ENCODE data around the gene ZFHX3.

ZFHX3 gene

DNA sequence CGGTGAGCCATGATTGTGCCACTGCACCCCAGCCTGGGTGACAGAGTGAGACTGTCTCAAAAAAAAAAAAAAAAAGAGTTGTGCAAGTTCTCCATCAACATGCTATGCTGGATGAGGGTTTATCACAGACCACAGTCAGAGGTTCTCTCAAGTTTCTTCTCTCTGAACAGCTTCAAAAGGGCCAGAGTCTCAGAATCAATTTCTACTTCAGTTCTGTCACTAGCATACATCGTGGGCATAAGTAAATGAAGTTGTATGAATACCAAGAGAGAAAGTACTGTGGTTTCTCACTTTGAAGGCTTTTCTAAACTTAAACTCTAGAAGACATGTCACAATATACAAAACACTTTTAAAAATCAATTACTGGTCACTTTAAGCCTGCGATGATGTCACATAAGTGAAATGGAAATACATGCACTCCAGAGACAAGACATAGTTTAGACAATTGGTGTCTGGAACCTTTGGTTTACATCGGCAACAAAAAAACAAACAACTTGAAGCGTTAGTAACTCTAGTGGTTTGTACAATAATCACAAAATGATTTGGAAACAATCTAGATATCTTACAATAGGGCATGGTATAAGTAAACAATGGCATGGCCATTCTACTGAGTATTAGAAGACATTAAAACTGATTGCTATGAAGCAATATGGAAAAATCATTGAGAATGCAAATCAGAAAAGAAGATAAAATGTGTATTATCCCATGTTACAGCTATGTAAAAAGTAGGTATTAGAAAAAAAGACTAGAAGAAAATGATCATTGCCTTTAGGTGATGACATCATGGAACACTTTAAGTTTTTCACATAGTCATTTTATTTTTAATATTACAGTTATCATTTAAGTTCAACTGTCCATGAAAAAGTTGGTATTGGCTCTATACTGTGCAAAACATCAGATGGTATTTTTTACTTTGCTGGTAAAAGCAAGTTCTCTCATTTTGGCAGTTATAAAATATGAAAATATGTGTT is 232.3 kb downstream of the ZFHX3 start:
- in situ Hi-C loops (cut with HindIII; ENCODE audit: low pct_ligation_motif_present, low pct_unique_long_range_greater_than_20kb, low sequenced_read_pairs), result no loop called here
- no peak for DNase-seq

DNA sequence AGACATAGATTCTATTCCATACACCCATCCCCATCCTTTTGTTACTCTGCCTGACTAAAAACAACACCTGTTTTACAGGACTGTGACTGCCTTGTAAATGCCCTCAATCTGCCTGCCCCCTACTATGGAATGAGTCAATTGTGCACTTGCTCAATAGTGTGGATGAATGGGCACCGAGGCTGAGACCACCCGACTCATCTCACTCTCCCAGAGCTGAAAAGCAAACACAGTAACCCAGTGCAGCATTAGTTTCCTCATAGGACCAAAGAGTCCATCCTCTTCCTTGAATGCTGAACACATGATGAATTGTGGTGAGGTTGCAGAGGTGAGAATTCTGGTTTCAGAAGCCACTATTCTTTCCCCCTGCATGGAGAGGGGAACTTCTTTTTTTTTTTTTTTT is 233.7 kb downstream of the ZFHX3 start:
- in situ Hi-C loops (cut with HindIII; ENCODE audit: low pct_ligation_motif_present, low pct_unique_long_range_greater_than_20kb, low sequenced_read_pairs), result no loop called here
- DNase-seq, result no peak

DNA sequence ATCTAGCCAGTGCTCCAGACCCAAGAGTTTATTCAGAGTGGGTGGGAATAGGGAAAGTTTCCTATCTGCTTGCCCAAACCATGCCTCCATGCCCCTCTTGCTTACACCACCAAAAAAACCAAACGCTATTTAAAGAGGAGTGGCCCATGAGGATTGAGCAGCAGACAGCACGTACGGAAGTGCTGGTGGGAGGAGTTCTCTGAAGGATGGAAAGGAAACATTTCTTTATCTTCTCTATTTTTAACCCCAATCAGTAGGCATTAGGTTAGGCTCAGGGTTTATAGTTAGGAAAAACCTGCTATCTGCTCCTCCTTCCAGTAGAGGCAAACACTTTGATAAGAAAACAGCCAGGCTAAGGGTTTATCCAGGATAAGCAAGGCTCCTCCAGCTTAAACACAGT is 235.3 kb downstream of the ZFHX3 start:
- in situ Hi-C loops (cut with HindIII; ENCODE audit: low pct_ligation_motif_present, low pct_unique_long_range_greater_than_20kb, low sequenced_read_pairs), result no loop called here
- no peak for DNase-seq

DNA sequence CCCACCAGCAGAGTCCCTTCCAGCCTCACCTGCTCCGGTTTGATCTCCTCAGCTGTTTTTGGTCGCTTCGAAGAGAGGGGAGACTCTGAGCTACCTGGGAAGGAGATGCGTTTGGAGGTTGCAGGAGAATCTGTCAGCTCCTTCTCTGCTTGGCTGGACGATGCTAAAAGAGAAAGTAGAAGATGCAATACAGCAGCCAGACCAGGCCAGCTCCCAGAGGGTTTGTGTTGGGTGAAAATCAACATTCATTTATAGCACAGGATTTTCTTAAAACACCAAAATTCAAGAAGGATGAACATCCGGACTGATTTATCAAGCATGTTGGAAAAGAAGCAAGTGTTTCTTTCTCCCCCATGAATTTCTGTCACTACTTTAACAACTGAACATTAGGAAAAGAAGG is 236.1 kb downstream of the ZFHX3 start:
- in situ Hi-C loops (cut with HindIII; ENCODE audit: low pct_ligation_motif_present, low pct_unique_long_range_greater_than_20kb, low sequenced_read_pairs), result no loop called here

DNA sequence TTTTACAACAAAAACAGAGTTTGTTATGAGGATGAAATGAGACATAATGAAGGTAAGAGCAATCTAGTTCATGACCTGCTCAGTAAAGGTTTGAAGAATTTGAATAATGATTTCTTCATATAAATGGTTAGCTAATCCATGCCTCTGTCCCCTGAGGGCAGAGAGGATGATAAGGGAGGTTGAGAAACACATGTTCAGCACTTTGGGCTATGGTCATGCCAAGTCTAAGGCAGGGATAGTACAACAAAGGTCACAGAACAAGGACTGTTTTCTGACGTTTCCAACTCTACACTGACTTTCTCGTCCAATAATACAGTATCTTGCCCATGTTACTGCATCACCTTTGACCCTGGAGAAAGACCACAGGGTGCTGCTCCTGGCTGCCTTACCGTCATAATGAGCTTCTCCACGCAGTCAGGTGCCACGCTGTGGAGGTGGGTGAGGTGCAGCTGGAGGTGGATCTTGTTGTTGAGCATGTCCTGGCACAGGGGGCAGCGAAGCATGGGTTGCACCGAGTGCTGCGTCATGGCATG is 236.7 kb downstream of the ZFHX3 start:
- DNase-seq, result no peak
- in situ Hi-C loops (cut with HindIII; ENCODE audit: low pct_ligation_motif_present, low pct_unique_long_range_greater_than_20kb, low sequenced_read_pairs), result no loop called here

More for the DNA sequence above, 236.1 kb downstream of the ZFHX3 start:
- DNase-seq, result no peak

DNA sequence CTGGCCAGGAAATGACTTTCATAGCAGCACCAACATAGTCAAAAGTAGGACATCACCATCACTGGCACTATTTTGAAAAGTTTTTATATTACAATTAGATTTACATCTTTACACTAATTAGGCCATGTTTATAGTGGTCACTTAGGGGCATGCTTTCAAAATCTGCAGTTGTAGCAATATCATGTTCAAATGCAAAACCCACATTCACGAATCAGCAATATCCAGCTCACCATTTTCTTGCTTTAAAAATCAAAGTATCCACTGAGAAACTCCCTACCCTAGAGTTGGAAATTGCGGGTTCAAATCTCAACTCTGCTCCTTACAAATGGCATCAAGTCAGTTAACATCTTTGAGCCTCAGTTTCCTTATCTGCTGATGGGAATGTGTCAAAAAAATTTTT is 237.4 kb downstream of the ZFHX3 start:
- DNase-seq, result no peak
- in situ Hi-C loops (cut with HindIII; ENCODE audit: low pct_ligation_motif_present, low pct_unique_long_range_greater_than_20kb, low sequenced_read_pairs), result no loop called here

DNA sequence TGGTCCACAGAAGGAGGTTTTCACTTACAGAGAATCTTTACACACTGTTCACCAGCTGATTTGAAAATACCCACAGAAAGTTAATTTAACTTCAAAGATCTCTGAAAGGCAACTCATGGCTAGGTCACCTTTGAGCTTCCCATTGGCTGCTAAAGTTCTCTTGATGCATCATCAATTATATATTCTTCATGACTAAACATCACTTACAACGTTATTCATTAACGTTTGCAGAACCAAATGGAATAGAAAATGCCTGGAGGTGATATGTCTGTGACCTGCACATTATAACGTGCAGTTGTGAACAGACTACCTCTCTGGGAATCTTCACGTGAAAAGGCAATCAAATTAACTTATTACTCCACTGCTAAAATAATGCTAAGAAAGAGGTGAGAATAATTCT is 238.5 kb downstream of the ZFHX3 start:
- in situ Hi-C loops (cut with HindIII; ENCODE audit: low pct_ligation_motif_present, low pct_unique_long_range_greater_than_20kb, low sequenced_read_pairs), result no loop called here
- DNase-seq, result peak; percentile 30

DNA sequence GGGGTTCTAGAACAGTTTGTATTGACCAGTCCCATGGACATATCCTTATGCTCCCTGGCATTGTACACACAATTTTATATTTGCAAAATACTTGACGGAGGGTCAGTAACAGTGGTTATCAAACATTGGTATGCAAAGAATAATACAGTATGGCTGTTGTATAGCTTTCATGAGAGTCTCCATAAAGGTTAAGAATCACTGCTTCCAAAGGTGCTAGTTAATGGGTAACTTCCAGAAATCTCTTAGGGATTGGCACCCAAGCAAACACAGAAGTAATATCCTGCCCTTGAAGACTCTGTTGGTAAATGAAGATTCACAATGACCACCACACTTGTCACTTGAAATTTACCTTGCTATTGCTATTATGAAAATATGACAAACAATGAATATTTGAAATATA is 239.2 kb downstream of the ZFHX3 start:
- in situ Hi-C loops (cut with HindIII; ENCODE audit: low pct_ligation_motif_present, low pct_unique_long_range_greater_than_20kb, low sequenced_read_pairs), result no loop called here
- no peak for DNase-seq

DNA sequence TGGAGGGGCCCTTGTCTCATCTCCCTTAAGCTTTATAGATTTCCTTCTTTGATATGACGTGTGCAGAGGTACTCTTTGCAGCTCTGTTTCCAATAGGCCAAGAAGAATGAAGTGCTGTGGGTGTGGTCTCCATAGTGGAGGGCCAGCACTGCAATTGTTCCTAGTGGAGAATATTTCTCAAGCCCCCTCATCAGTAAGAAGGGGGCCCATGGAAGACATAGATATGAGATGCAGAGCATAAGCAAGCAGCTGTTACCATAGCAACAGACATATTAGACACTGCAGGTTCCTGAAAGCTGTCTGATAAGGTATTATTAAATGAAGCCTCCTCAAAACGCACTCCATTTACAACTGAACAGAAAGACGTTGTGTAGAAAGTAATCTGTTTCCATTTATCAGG is 240.7 kb downstream of the ZFHX3 start:
- in situ Hi-C loops (cut with HindIII; ENCODE audit: low pct_ligation_motif_present, low pct_unique_long_range_greater_than_20kb, low sequenced_read_pairs), result no loop called here
- no peak for DNase-seq

DNA sequence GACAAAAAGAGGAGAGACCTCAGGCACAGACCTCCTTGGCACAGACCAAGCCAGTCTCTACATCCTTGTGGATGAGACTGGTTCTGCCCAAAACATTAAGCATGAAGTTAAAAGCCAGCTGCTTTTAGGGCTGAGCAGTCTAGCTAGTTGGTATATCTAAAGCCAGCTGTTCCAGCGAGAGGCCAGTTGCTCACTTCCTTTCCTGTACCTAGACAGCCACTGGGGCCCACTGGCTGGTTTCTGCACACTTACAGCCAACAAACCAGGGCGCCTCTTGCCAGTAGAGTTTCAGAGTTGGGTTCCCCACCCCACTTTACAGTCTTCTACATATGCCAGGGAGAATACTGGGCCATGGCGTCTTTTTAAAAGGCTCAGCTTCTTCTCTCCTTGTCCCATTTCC is 242.4 kb downstream of the ZFHX3 start:
- DNase-seq, result no peak
- in situ Hi-C loops (cut with HindIII; ENCODE audit: low pct_ligation_motif_present, low pct_unique_long_range_greater_than_20kb, low sequenced_read_pairs), result no loop called here

DNA sequence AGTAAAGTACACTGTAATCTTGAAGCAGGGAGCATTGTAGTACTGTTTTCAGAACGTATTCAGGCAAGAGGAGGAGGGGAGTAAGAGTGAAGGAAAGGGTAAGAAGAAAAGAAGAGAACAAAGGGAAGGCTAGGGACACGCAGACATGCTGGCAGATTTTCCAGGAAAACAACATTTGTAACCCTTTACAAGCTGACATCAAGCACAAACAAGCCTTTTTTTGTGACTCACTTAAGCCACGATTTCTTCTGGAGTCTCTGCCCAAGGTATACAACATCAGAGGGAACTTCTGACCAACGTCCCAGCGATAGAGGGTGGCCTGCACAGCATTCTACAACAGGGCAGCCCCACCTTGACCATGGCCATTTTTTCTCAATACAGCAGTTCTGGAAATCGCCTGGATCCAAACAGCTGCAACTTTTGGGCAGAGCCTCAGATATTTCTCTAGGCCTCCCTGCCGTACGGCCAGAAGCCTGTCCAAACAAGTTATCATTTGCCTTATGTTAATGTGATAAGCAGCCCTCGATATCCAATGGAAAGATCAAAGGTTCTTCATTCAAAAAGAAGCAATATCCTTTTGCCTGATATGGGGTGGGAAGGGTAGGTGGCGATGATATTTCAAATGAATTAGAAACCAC is 247.3 kb downstream of the ZFHX3 start:
- no peak for DNase-seq
- in situ Hi-C loops (cut with HindIII; ENCODE audit: low pct_ligation_motif_present, low pct_unique_long_range_greater_than_20kb, low sequenced_read_pairs), result no loop called here

DNA sequence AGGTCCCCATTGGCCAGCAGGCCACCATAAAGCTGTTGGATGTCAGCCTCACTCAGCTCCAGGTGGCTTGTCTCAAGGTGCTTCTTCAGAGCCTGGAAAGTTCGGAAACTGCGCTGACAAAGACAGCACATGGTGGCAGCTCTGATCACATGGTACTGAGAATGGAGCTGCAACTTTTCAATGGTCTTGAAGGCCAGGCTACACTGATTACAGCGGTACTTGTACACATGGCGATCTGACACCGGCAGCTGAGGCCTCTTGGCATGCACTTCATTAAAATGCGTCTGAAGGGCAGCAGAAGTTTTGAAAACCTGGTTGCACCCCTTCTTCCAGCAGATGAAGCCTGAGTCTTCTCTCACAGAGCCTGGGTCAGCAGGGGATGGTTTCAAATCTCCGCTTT is 249.7 kb downstream of the ZFHX3 start:
- no peak for DNase-seq
- in situ Hi-C loops (cut with HindIII; ENCODE audit: low pct_ligation_motif_present, low pct_unique_long_range_greater_than_20kb, low sequenced_read_pairs), result no loop called here

DNA sequence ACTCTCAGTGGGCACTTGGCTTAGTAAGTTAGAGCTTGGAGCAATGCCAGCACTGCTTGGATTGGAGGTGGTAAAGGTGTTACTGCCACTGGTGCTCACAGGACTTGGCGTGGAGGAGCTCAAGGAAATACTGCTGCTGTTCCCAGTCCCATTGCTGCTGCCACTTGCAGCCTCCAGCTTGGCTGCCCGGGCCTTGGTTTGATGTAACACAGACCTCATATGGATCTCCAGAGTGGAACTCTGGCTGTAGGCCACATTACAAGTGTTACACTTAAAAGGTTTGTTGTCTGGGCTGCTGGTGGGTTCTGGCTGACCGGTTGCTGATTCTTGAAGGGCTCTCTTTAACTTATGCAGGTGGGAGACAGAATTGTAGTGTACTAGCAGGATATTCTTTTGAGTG is 250.3 kb downstream of the ZFHX3 start:
- in situ Hi-C loops (cut with HindIII; ENCODE audit: low pct_ligation_motif_present, low pct_unique_long_range_greater_than_20kb, low sequenced_read_pairs), result no loop called here
- DNase-seq, result no peak

DNA sequence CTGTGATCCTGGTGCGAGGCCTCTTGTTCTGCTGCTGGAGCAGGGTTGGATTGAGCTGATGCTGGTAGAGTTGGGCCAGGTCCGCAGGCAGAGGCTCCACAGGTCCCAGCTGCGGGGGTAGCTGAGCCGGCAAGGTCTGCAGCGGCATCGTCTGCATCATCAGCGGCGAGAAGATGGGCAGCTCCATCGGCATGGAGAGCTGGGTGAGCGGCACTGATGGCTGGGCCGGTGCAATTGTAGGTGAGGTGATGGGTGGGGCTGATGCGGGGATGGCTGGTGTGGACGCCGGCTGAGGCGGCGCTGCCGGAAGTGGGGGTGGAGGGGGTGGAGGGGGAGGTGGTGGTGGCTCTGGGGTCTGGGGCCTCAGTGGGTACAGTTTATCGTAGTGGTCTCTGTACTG is 251.7 kb downstream of the ZFHX3 start:
- in situ Hi-C loops (cut with HindIII; ENCODE audit: low pct_ligation_motif_present, low pct_unique_long_range_greater_than_20kb, low sequenced_read_pairs), result no loop called here
- DNase-seq, result no peak

DNA sequence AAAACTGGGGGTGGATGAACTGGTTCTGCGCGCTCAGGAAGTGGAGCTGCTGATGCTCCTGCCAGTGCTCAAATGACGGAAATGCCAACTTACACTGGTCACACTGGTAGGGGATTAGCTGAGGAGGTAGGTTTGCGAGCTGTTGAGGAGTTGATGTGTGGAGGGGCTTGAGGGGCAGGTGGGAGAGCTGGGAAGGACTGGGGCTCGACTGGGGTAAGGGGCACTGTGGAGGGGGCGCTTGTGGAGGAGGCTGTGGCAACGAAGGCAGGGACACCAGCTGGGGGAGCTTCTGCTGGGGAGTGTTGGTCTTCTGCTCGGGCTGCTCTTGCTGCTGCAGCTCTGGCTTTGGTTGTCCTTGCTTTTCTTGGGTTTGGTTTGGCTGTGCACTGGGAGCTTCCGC is 252.9 kb downstream of the ZFHX3 start:
- in situ Hi-C loops (cut with HindIII; ENCODE audit: low pct_ligation_motif_present, low pct_unique_long_range_greater_than_20kb, low sequenced_read_pairs), result no loop called here
- no peak for DNase-seq

DNA sequence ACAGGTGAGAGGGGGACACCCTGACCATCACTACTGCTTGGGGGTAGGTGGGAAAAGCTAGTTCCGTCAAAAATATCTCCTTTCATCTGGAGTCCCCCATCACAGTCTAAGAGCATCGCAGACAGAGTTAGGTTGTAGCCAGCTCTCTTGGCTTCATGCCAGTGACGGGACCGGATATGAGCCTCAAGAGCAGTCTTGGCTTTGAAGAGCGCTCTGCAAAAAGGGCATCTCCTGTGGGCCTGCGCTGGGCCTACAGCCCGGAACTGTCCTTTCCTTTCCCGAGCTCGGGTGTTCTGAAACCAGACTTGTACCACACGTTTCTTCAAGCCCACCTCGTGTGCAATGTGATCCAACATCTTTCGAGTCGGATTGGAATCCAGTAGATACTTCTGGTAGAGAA is 253.6 kb downstream of the ZFHX3 start:
- DNase-seq, result no peak
- in situ Hi-C loops (cut with HindIII; ENCODE audit: low pct_ligation_motif_present, low pct_unique_long_range_greater_than_20kb, low sequenced_read_pairs), result no loop called here

DNA sequence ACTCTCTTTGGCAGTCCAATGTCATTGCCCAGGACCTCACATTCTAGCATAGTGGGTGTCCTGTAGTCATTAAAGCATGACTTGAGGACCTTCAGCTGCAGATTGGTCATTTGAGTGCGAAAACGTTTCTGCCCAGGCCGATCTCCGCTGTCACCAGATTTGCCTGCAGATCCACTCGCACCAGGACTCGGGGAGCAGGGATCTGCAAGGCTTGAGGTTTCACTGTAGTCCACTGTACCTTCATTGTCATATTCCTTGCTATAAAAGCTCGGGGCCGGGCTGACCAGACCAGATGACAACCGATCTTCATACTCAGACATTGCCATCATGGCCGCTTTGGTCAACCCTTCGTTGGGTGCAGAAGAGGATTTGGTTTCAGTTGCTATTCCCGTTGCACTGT is 254.2 kb downstream of the ZFHX3 start:
- no peak for DNase-seq
- in situ Hi-C loops (cut with HindIII; ENCODE audit: low pct_ligation_motif_present, low pct_unique_long_range_greater_than_20kb, low sequenced_read_pairs), result no loop called here

DNA sequence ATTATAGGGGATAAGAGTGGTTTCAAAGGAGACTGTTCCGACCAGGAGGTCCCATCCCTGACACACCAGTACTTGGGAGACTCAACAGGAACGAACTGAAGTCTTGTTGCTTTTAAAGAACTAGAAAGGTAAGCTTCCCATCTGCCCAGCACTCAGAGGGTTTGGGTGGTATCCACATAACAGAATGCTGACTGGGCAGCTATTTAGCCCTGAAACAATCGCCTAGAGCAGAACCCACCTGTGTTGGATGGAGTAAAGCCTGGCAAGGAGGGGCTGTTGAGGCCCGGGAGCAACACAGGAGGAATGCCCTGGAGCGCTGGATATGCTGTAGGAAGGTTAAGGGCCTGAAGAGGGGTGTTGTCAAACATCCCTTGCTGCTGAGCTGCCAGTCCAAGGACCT is 254.9 kb downstream of the ZFHX3 start:
- in situ Hi-C loops (cut with HindIII; ENCODE audit: low pct_ligation_motif_present, low pct_unique_long_range_greater_than_20kb, low sequenced_read_pairs), result no loop called here
- DNase-seq, result no peak

DNA sequence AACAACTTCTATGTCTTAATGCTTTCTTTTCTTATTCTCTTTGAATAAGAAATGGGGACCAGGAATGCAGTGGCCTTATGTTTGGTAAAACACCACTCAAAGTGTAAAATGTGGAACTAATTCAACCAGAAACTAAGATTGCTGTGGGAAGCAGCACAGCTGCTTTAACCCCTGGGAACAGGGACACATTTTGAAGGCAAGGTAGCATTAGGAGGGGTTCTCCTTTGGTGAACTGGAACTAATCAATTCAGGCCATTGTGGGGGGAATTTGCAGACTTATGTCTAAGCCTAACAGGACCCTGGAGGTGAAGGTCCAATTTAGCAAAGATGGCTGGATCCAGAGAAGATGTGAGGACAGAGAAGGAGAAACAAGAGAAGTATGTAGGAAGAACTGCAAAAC is 256.1 kb downstream of the ZFHX3 start:
- in situ Hi-C loops (cut with HindIII; ENCODE audit: low pct_ligation_motif_present, low pct_unique_long_range_greater_than_20kb, low sequenced_read_pairs), result no loop called here
- no peak for DNase-seq

DNA sequence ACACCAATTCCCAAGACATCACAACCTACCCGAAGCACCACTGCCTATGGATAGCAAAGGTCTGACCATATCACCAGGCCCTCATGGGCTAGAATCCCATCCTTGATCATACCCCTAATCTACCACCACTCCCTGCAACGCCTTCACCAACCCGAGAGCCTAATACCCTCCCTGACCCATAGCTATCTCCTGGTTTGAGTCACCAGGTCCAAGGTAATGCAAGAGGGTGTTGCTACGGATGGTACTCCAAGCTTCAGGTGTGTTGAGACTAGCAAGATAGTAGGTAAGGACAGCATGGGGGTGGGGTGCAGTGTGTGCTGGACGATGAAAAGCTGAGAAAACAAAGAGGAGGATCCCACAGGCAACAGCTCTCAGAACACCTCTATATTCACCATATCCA is 258.0 kb downstream of the ZFHX3 start:
- no peak for DNase-seq
- in situ Hi-C loops (cut with HindIII; ENCODE audit: low pct_ligation_motif_present, low pct_unique_long_range_greater_than_20kb, low sequenced_read_pairs), result no loop called here

Measured in ACHN (cell line).